Measurements from ENCODE around the gene PARD3B. TPM values are rescaled to one million over a fixed set of nuclear protein-coding genes. Genes with fewer than 3 reads are reported as not detected.

The PARD3B gene
- total RNA-seq, 4 donors from 2014 or later: 21.8 to 85.6 (median 36.1) TPM

- Histone ChIP-seq H3K36me3 (no peaks in the 10 kb centered on the region), H3K4me3 (no peak overlapping the region), H3K27me3 (no peaks in the 10 kb centered on the region), H3K4me1 (no peaks in the 10 kb centered on the region), H3K9me3 (no peaks in the 10 kb centered on the region), H3K27ac (no peak overlapping the region)
- intact Hi-C loops (cut with DNase I; ENCODE audit: low total_unique reads): no loop called here
- DNase-seq: no peak
- TF ChIP-seq POLR2A (IDR thresholded peaks at IDR 0.05) (no peak), CTCF (IDR thresholded peaks at IDR 0.05) (no peak)
Observed at GRCh38 chr2:205002390-205002789, 457.1 kb downstream of the PARD3B start.

GRCh38 chr2:205003288-205003687 is 458.0 kb downstream of the PARD3B start:
- no peak for TF ChIP-seq CTCF (IDR thresholded peaks at IDR 0.05)
- TF ChIP-seq POLR2A (IDR thresholded peaks at IDR 0.05): no peak
- no peak overlapping the region for H3K4me3 ChIP-seq
- intact Hi-C loops (cut with DNase I; ENCODE audit: low total_unique reads): no loop called here
- H3K27me3 ChIP-seq: no peaks in the 10 kb centered on the region
- H3K27ac ChIP-seq: no peak overlapping the region
- H3K9me3 ChIP-seq: no peaks in the 10 kb centered on the region
- no peak for DNase-seq
- no peaks in the 10 kb centered on the region for H3K4me1 ChIP-seq
- H3K36me3 ChIP-seq: no peaks in the 10 kb centered on the region

GRCh38 chr2:205010196-205010595 is 464.9 kb downstream of the PARD3B start:
- no peak overlapping the region for H3K27ac ChIP-seq
- intact Hi-C loops (cut with DNase I; ENCODE audit: low total_unique reads): no loop called here
- H3K4me1 ChIP-seq: no peaks in the 10 kb centered on the region
- no peaks in the 10 kb centered on the region for H3K9me3 ChIP-seq
- H3K36me3 ChIP-seq: no peaks in the 10 kb centered on the region
- no peak overlapping the region for H3K4me3 ChIP-seq
- H3K27me3 ChIP-seq: no peaks in the 10 kb centered on the region
- DNase-seq: no peak
- TF ChIP-seq POLR2A (IDR thresholded peaks at IDR 0.05) (no peak), CTCF (IDR thresholded peaks at IDR 0.05) (no peak)

GRCh38 chr2:205011031-205011430 is 465.8 kb downstream of the PARD3B start:
- Histone ChIP-seq H3K4me3 (no peak overlapping the region), H3K4me1 (no peaks in the 10 kb centered on the region)
- TF ChIP-seq CTCF (IDR thresholded peaks at IDR 0.05): no peak
- TF ChIP-seq POLR2A (IDR thresholded peaks at IDR 0.05): no peak

GRCh38 chr2:205012961-205013360 is 467.7 kb downstream of the PARD3B start:
- Histone ChIP-seq H3K36me3 (no peaks in the 10 kb centered on the region), H3K4me1 (no peaks in the 10 kb centered on the region), H3K27me3 (no peaks in the 10 kb centered on the region), H3K9me3 (no peaks in the 10 kb centered on the region), H3K27ac (peak overlapping the region; percentile 16 to 48), H3K4me3 (no peak overlapping the region)
- TF ChIP-seq POLR2A (IDR thresholded peaks at IDR 0.05): no peak
- no peak for TF ChIP-seq CTCF (IDR thresholded peaks at IDR 0.05)
- DNase-seq: peak in 1 of 2 donors; percentile 23
- intact Hi-C loops (cut with DNase I; ENCODE audit: low total_unique reads): no loop called here

More at GRCh38 chr2:205011031-205011430, 465.8 kb downstream of the PARD3B start:
- Histone ChIP-seq H3K27ac (no peak overlapping the region), H3K27me3 (no peaks in the 10 kb centered on the region), H3K9me3 (no peaks in the 10 kb centered on the region), H3K36me3 (no peaks in the 10 kb centered on the region)
- DNase-seq: no peak
- intact Hi-C loops (cut with DNase I; ENCODE audit: low total_unique reads): no loop called here
